GM21423 (cell line): Measurements from ENCODE around the gene MBTPS1.

ENCODE experiments used
- ATAC-seq: cut with Tn5 transposase; IDR thresholded peaks from one replicate; pipeline ENCODE4 v1.9.1; 2021; ENCODE audit warnings: mild to moderate bottlenecking, moderate library complexity; ENCODE audit not compliant: unreplicated experiment

The MBTPS1 gene

DNA sequence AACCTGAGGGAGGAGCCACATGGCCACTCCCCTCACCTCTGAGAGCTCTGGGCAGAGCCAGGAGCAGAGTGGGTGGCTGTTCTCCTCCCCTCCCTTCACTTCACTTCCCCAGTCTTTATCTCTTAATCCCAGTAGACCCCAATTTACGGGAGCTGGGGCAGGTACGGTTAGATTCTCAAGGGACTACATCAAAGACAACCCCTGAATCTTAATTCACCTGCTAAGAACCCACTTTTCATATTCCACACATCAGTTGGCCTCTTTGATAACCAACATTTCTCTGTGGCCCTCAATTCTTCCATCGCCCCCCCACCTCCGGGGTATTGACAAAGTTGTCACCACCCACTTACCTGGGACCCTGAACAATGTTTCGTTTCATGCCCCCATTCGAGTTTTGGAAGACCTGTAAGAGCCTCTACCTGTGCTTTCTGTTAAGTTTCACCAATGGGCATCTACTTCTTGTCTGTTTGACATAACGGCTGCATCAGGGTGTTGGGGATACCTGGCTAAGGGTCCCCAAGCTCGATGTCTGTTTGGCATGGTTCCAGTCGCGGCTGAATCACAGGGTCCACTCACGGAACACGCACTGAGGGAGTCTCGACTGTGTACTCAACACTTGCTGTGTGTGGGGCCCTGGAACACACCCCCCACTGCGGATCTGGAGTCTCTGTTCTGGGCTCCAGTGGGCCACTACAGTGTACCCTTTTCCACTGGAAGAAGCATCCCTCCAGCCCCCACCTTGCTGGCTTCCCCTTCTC lies 102.0 kb downstream of the MBTPS1 start:
- ATAC-seq = no peak

DNA sequence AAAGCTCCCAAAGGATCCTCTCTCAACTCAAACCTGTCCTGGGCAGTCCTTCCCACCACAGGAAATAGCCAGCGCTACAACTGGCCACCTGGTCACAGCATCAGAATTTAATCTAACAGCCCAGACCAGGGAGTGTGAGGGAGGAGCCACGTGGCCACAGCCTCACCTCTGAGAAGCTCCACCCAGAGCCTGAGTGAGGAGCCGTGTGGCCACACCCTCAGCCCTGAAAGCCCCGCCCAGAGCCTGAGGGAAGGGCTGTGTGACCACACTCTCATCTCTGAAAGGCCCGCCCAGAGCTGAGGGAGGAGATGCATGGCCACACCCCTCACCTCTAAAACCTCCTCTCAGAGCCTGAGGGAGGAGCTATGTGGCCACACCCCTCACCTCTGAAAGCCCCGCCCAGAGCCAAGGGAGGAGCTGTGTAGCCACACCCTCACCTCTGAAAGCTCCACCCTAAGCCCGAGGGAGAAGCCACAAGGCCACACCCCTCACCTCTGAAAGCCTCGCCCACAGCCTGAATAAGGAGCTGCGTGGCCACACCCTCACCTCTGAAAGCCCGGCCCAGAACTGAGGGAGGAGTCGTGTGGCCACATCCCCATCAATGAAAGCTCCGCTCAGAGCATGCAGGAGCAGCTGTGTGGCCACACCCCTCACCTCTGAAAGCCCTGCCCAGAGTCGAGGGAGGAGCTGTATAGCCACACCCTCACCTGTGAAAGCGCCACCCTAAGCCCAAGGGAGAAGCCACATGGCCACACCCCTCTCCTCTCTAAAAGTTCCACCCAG lies 102.8 kb downstream of the MBTPS1 start:
- ATAC-seq = peak; percentile 86

DNA sequence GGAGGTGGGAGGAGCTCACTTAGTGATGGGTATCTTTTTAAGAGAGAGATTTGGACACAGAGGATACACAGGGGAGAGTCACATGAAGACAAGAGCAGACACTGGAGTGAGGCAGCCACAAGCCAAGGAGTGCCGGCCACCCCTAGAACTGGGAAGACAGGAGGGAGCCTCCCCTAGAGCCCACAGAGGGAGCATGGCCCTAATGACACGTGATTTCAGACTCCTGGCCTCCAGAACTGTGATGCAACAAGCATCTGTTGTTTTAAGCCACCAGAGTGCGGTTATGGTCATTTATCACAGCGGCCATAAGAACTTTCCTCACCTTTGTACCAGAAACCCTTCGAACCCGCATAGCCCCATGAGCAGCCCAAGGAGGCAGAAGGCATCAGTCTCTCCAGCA lies 107.5 kb downstream of the MBTPS1 start:
- no peak for ATAC-seq

DNA sequence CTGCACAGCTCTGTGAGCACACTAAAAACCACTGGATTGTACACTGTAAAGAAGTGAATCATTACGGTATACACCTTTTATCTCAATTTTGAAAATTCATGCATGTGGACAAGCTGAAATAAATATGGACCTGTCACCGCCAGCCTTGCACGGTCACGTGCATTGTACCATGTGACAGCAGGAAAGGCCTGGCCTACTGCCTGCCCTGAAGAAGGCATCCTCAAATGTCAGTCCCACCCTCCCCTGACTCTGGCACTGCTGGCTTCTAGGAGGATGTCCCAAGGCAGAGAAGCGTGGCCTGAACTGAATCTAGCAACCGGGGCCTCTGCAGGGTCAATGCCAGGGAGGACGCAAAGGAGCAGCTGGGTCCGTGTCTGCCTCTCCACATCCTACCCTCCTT lies 108.8 kb downstream of the MBTPS1 start:
- ATAC-seq = no peak

DNA sequence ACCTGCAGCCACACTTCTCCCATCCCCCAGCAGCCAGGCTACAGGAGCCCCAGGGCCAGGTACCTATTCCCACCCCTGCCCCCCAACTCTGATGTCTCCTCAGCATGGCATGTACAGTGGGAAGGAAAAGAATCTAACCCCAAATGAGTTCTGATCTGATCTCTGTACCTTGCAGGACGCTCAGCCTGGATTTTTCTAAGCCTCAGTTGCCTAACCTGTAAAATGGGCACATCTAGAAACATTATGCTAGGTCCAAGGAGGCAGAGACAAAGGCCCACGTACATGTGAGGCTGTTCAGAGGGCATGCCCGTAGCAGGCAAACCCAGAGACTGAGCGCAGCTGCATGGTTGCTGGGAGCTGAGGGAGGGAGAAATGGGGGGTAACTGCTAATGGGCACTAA lies 109.2 kb downstream of the MBTPS1 start:
- no peak for ATAC-seq

DNA sequence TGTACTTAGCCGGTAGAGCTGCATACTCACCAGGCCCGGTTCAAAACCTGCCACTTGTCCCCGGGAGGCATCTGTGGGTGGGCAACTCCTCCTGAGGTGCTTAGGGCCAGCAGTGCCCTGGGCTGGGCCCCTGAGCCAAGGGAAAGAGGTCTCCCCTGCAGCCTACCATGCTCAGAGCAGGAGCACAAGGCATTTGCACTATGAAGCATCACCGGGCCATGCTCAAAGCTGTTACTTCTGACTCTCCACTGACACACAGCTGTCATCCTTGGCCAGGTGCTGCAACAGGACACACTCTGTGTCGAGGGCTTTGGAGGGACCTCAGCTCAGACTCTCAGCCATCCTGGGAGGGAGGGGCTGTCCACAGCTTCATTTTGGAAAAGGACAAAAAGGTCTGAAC lies 111.4 kb downstream of the MBTPS1 start:
- no peak for ATAC-seq

DNA sequence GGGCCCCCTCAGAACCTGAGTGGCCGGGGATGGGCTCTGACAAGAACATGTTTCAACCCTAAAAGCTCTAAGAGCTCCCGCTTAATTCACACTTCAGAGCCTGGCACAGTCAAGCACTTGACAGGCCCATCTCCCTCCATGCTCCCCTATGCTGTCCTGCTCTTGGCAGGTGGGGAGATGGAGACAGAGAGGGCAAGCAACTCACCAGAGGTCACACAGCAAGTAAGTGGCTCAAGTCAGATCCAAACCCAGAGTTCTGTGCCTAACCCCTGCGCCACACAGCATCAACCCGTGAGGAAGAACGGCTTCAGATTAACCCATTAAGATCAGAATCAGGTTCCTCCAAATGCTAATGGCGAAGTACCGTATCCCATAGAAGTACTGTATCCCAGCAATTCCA lies 112.3 kb downstream of the MBTPS1 start:
- no peak for ATAC-seq
